HEK293 (cell line): Measurements from ENCODE around the gene PLPPR4.
"Not testable (repeated sequence)": the region's sequence is repeated elsewhere in the genome, so short reads cannot be mapped to it uniquely, and the experiment has no call there.

Experiments used
- CTCF ChIA-PET: fragments of 350-600 bp; formaldehyde crosslinking; extraction: SDS; loops from one replicate; lab custom pipeline; 2021; ENCODE audit warnings: antibody characterized with exemption; lab: Yijun Ruan, JAX
- POLR2A ChIA-PET: fragments of 300-600 bp; formaldehyde crosslinking; extraction: SDS; loops from one replicate; lab custom pipeline; 2020; ENCODE audit warnings: antibody characterized with exemption, inconsistent platforms; lab: Yijun Ruan, JAX
- H3K27ac ChIP-seq: fragments of 200-500 bp; sonication (Bioruptor generic); 2 replicates; pipeline ENCODE4 v1.5.1; 2014; ENCODE audit warnings: low read depth, low read length, control low read depth, inconsistent platforms; ENCODE audit errors: extremely low read depth
- H3K36me3 ChIP-seq, 2 experiments: fragments of 200-500 bp in 1 of 2; sonication (Bioruptor generic) in 1 of 2; 1 replicate in 1 of 2; 2 replicates in 1 of 2; pipeline ENCODE4 v1.5.1; 2014 to 2017; ENCODE audit warnings: inconsistent platforms in 2 of 2, low read length in 2 of 2; ENCODE audit not compliant: control insufficient read depth in 2 of 2, insufficient read depth in 1 of 2
- H3K4me1 ChIP-seq: fragments of 200-500 bp; sonication (Bioruptor generic); 2 replicates; pipeline ENCODE4 v1.5.1; 2014; ENCODE audit warnings: mild to moderate bottlenecking, low read length, inconsistent platforms; ENCODE audit not compliant: control insufficient read depth, insufficient read depth
- H3K4me3 ChIP-seq: 2 replicates; pipeline ENCODE4 v1.5.1; 2011; ENCODE audit warnings: low read depth, mild to moderate bottlenecking, control low read depth, low read length, moderate library complexity
- H3K9me3 ChIP-seq: fragments of 200-500 bp; sonication (Bioruptor generic); 2 replicates; pipeline ENCODE4 v1.5.1; 2014; ENCODE audit warnings: low read depth, low read length, inconsistent platforms; ENCODE audit not compliant: control insufficient read depth, insufficient read depth
- PRDM1 ChIP-seq: fragments of 450-650 bp; formaldehyde crosslinking; IDR thresholded peaks from 2 replicates; pipeline ENCODE4; 2016; ENCODE audit warnings: missing biosample characterization, missing genetic modification characterization
- SP2 ChIP-seq: fragments of 450-650 bp; formaldehyde crosslinking; IDR thresholded peaks from 2 replicates; pipeline ENCODE4 v1.5.1; 2016; ENCODE audit warnings: missing biosample characterization, missing genetic modification characterization
- SP7 ChIP-seq: fragments of 450-650 bp; formaldehyde crosslinking; IDR thresholded peaks from 2 replicates; pipeline ENCODE4 v1.5.1; 2016; ENCODE audit warnings: missing biosample characterization, missing genetic modification characterization
- ZBTB21 ChIP-seq: fragments of 450-650 bp; formaldehyde crosslinking; IDR thresholded peaks from 2 replicates; pipeline ENCODE4 v1.5.1; 2017; ENCODE audit warnings: missing biosample characterization, missing genetic modification characterization
- ZFP41 ChIP-seq: fragments of 450-650 bp; formaldehyde crosslinking; IDR thresholded peaks from 2 replicates; pipeline ENCODE4 v1.5.1; 2016; ENCODE audit warnings: missing biosample characterization, missing genetic modification characterization, borderline replicate concordance
- ZIC2 ChIP-seq: fragments of 450-650 bp; formaldehyde crosslinking; IDR thresholded peaks from 2 replicates; pipeline ENCODE4 v1.5.1; 2016; ENCODE audit warnings: missing biosample characterization, missing genetic modification characterization
- ZNF138 ChIP-seq: fragments of 450-650 bp; formaldehyde crosslinking; IDR thresholded peaks from 2 replicates; pipeline ENCODE4 v1.5.1; 2016; ENCODE audit warnings: missing biosample characterization, missing genetic modification characterization, borderline replicate concordance
- ZNF362 ChIP-seq: fragments of 450-650 bp; formaldehyde crosslinking; IDR thresholded peaks from 2 replicates; pipeline ENCODE4 v1.5.1; 2016; ENCODE audit warnings: missing biosample characterization, missing genetic modification characterization
- ZNF391 ChIP-seq: fragments of 450-650 bp; formaldehyde crosslinking; IDR thresholded peaks from 2 replicates; pipeline ENCODE4 v1.5.1; 2016; ENCODE audit warnings: low read depth, missing biosample characterization, missing genetic modification characterization, borderline replicate concordance
- ZNF473 ChIP-seq: fragments of 450-650 bp; formaldehyde crosslinking; IDR thresholded peaks from 2 replicates; pipeline ENCODE4 v1.5.1; 2017; ENCODE audit warnings: missing biosample characterization, missing genetic modification characterization
- ZNF610 ChIP-seq: fragments of 450-650 bp; formaldehyde crosslinking; IDR thresholded peaks from 2 replicates; pipeline ENCODE4 v1.5.1; 2016; ENCODE audit warnings: missing biosample characterization, missing genetic modification characterization, borderline replicate concordance
- ZNF629 ChIP-seq: fragments of 450-650 bp; formaldehyde crosslinking; IDR thresholded peaks from 2 replicates; pipeline ENCODE4 v1.5.1; 2017; ENCODE audit warnings: missing biosample characterization, missing genetic modification characterization
- ZNF768 ChIP-seq: fragments of 450-650 bp; formaldehyde crosslinking; IDR thresholded peaks from 2 replicates; pipeline ENCODE4 v1.5.1; 2018; ENCODE audit warnings: missing biosample characterization, mild to moderate bottlenecking, missing genetic modification characterization
- ZNF777 ChIP-seq: fragments of 450-650 bp; formaldehyde crosslinking; IDR thresholded peaks from 2 replicates; pipeline ENCODE4 v1.5.1; 2017; ENCODE audit warnings: missing biosample characterization, missing genetic modification characterization, borderline replicate concordance
- ZXDB ChIP-seq: fragments of 450-650 bp; formaldehyde crosslinking; IDR thresholded peaks from 2 replicates; pipeline ENCODE4 v1.5.1; 2016; ENCODE audit warnings: missing biosample characterization, missing genetic modification characterization
- TF ChIP-seq, protein P1 (sequence below): fragments of 450-650 bp; formaldehyde crosslinking; IDR thresholded peaks from 2 replicates; pipeline ENCODE4 v1.5.1; 2016; ENCODE audit warnings: missing biosample characterization, missing genetic modification characterization, low read depth

PLPPR4 gene

DNA sequence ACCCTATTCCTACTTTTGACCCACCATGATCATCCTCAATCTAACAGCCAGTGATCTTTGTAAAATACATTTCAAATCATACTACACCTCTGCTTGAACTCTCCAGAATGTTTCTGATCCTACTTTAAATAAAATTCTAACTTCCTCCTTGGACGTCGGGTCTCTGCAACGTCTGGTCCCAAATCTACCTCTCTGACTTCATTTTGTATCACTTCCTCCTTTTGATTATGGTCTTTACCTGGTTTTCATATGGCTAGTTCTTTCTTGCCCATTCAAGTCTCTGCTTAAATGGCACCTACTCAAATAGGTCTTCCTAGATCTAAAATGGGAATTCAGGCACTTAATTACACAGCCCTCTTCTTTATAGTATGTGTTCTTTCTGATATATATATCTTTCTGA is 18.2 kb downstream of the PLPPR4 start (continued):
- TF ChIP-seq ZNF768 (tag by site-specific recombination): no peak

DNA sequence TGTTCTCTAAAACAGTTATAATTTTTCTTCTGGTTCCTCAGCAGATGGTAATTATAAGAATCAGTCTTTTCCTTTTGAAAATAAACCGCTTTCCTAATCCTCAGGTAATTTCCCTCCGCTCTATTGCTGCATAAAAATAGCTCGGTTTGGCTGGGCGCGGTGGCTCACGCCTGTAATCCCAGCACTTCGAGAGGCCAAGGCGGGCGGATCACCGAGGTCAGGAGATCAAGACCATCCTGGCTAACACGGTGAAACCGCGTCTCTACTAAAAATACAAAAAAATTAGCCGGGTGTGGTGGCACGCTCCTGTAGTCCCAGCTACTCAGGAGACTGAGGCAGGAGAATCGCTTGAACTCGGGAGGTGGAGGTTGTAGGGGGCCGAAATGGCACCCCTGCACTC is 19.2 kb downstream of the PLPPR4 start:
- CTCF ChIA-PET, H3K36me3 ChIP-seq, H3K9me3 ChIP-seq, H3K27ac ChIP-seq, H3K4me3 ChIP-seq, H3K4me1 ChIP-seq, POLR2A ChIA-PET: not testable (repeated sequence)

DNA sequence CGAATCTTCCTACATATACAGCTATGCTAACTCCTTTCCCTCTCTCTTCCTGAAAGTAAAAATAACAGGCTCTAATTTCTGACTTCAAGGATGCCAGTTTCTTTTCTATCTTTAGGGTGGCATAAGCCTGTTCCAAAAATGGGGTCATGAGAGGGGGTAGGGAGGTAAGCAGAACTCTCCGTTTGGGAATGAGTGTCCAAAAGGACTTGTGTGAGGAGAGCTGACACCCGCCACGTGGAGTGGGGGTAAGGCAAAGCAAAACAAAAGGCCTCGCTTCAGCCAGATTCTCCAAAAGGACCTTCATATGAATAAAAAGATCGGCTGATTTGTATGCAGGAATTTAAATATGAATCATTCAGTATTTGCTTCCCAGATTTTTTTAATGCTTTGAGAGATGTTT is 28.6 kb downstream of the PLPPR4 start:
- H3K9me3 ChIP-seq: no peaks in the 10 kb centered on the region
- TF ChIP-seq, protein P1, sequence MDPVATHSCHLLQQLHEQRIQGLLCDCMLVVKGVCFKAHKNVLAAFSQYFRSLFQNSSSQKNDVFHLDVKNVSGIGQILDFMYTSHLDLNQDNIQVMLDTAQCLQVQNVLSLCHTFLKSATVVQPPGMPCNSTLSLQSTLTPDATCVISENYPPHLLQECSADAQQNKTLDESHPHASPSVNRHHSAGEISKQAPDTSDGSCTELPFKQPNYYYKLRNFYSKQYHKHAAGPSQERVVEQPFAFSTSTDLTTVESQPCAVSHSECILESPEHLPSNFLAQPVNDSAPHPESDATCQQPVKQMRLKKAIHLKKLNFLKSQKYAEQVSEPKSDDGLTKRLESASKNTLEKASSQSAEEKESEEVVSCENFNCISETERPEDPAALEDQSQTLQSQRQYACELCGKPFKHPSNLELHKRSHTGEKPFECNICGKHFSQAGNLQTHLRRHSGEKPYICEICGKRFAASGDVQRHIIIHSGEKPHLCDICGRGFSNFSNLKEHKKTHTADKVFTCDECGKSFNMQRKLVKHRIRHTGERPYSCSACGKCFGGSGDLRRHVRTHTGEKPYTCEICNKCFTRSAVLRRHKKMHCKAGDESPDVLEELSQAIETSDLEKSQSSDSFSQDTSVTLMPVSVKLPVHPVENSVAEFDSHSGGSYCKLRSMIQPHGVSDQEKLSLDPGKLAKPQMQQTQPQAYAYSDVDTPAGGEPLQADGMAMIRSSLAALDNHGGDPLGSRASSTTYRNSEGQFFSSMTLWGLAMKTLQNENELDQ: no peak
- TF ChIP-seq ZFP41 (no peak), ZBTB21 (tag by site-specific recombination) (no peak), ZNF629 (no peak)
- no peaks in the 10 kb centered on the region for H3K36me3 ChIP-seq
- H3K4me1 ChIP-seq: no peaks in the 10 kb centered on the region
- CTCF ChIA-PET: no interaction called here
- POLR2A ChIA-PET: no interaction called here
- H3K4me3 ChIP-seq: no peak overlapping the region
- H3K27ac ChIP-seq: no peak overlapping the region

DNA sequence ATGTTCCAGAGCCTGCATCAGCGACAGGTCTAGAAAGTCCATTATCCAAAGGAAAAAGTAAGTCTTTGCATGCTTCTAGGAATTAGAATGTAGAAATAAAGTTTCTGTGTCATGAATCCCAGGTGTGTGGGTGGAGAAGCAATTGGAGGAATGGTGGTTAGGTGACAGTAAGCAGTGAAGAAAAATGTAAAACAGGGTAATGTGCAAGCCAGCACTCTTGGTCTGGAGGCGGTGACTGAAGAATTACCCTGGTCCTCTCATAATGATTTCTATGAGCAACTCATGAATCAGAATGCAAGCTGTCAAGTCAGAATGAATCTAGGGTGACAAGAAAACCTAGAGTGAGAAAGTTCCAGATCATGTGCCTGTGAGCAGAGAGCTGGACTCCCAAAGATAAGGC is 33.6 kb downstream of the PLPPR4 start:
- Histone ChIP-seq H3K4me3 (no peak overlapping the region), H3K9me3 (no peaks in the 10 kb centered on the region), H3K4me1 (no peaks in the 10 kb centered on the region), H3K27ac (no peak overlapping the region), H3K36me3 (no peaks in the 10 kb centered on the region)
- TF ChIP-seq PRDM1 (tag by site-specific recombination) (no peak), ZNF138 (no peak), ZNF391 (tag by site-specific recombination) (no peak), ZIC2 (tag by site-specific recombination) (no peak), ZNF362 (no peak), SP2 (tag by site-specific recombination) (no peak), SP7 (tag by site-specific recombination) (no peak), ZNF629 (no peak), ZNF610 (tag by site-specific recombination) (no peak), ZNF777 (tag by site-specific recombination) (no peak), ZNF768 (tag by site-specific recombination) (no peak), ZXDB (no peak), ZNF473 (tag by site-specific recombination) (no peak)
- POLR2A ChIA-PET: no interaction called here
- CTCF ChIA-PET: no interaction called here
